Measurements from ENCODE around the gene HIPK2. TPM values are rescaled to one million over a fixed set of nuclear protein-coding genes. Genes with fewer than 3 reads are reported as not detected.

Gene HIPK2
- total and polyA plus RNA-seq, 2 experiments from 2014 or later: 7.3 to 16.9 TPM

DNA sequence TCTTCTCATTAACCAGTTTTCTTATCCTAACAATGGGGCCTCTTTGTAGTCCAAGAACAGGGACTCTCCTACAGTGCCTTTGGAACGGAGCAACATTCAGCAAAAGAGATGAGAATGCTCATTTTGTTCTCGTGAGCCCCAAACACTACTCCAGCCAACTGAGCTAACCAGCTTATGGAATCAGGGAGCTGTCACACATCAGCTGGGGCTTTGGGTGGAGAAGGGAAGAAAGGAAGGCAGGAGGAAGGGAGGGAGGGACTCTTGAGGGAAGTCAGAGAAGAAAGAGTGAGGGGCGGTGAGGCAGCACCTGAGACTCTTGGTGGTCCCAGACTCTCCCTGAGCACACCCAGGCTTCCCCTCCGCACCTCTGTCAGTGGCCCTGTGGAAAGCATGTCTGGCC is 131.2 kb downstream of the HIPK2 start:
- no peak overlapping the region for H3K27ac ChIP-seq (ENCODE audit: low read depth)
- no peak overlapping the region for H2AFZ ChIP-seq
- no peaks in the 10 kb centered on the region for H3K9me2 ChIP-seq (ENCODE audit: insufficient read depth)
- Mint-ChIP-seq H3K4me1 (peaks cover 34% of the 10 kb centered on the region), H3K27me3 (ENCODE audit: insufficient read depth, low read depth, poor library complexity) (peaks cover 13% of the 10 kb centered on the region), H3K9me3 (no peaks in the 10 kb centered on the region), H3K4me3 (no peak overlapping the region), H3K36me3 (ENCODE audit: low read depth) (no peaks in the 10 kb centered on the region), H3K27ac (no peak overlapping the region)
- H3K4me3 ChIP-seq: no peak overlapping the region
- no peaks in the 10 kb centered on the region for H3K36me3 ChIP-seq (ENCODE audit: insufficient read depth)
- no peak for ATAC-seq
- TF ChIP-seq, protein P1, sequence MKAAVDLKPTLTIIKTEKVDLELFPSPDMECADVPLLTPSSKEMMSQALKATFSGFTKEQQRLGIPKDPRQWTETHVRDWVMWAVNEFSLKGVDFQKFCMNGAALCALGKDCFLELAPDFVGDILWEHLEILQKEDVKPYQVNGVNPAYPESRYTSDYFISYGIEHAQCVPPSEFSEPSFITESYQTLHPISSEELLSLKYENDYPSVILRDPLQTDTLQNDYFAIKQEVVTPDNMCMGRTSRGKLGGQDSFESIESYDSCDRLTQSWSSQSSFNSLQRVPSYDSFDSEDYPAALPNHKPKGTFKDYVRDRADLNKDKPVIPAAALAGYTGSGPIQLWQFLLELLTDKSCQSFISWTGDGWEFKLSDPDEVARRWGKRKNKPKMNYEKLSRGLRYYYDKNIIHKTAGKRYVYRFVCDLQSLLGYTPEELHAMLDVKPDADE (IDR thresholded peaks at IDR 0.05): no peak
- TF ChIP-seq CREB1 (CRISPR knock-in tag; IDR thresholded peaks at IDR 0.05; ENCODE audit: low read depth) (no peak), POLR2AphosphoS5 (IDR thresholded peaks at IDR 0.05; ENCODE audit: low read depth) (no peak), EZH2phosphoT487 (IDR thresholded peaks at IDR 0.05; ENCODE audit: unreplicated experiment) (no peak), ZNF114 (CRISPR knock-in tag; IDR thresholded peaks at IDR 0.05) (no peak), NANOG (IDR thresholded peaks at IDR 0.05; ENCODE audit: borderline replicate concordance) (no peak), ZNF331 (CRISPR knock-in tag; IDR thresholded peaks at IDR 0.05; ENCODE audit: low read depth) (no peak), EZH2 (IDR thresholded peaks at IDR 0.05; ENCODE audit: low read depth, unreplicated experiment) (no peak), JUNB (IDR thresholded peaks at IDR 0.05; ENCODE audit: unreplicated experiment) (no peak), STAT1 (IDR thresholded peaks at IDR 0.05; ENCODE audit: unreplicated experiment) (no peak)
- TF ChIP-seq, protein P2, sequence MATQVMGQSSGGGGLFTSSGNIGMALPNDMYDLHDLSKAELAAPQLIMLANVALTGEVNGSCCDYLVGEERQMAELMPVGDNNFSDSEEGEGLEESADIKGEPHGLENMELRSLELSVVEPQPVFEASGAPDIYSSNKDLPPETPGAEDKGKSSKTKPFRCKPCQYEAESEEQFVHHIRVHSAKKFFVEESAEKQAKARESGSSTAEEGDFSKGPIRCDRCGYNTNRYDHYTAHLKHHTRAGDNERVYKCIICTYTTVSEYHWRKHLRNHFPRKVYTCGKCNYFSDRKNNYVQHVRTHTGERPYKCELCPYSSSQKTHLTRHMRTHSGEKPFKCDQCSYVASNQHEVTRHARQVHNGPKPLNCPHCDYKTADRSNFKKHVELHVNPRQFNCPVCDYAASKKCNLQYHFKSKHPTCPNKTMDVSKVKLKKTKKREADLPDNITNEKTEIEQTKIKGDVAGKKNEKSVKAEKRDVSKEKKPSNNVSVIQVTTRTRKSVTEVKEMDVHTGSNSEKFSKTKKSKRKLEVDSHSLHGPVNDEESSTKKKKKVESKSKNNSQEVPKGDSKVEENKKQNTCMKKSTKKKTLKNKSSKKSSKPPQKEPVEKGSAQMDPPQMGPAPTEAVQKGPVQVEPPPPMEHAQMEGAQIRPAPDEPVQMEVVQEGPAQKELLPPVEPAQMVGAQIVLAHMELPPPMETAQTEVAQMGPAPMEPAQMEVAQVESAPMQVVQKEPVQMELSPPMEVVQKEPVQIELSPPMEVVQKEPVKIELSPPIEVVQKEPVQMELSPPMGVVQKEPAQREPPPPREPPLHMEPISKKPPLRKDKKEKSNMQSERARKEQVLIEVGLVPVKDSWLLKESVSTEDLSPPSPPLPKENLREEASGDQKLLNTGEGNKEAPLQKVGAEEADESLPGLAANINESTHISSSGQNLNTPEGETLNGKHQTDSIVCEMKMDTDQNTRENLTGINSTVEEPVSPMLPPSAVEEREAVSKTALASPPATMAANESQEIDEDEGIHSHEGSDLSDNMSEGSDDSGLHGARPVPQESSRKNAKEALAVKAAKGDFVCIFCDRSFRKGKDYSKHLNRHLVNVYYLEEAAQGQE (IDR thresholded peaks at IDR 0.05; ENCODE audit: unreplicated experiment): no peak
- TF ChIP-seq, protein P3, sequence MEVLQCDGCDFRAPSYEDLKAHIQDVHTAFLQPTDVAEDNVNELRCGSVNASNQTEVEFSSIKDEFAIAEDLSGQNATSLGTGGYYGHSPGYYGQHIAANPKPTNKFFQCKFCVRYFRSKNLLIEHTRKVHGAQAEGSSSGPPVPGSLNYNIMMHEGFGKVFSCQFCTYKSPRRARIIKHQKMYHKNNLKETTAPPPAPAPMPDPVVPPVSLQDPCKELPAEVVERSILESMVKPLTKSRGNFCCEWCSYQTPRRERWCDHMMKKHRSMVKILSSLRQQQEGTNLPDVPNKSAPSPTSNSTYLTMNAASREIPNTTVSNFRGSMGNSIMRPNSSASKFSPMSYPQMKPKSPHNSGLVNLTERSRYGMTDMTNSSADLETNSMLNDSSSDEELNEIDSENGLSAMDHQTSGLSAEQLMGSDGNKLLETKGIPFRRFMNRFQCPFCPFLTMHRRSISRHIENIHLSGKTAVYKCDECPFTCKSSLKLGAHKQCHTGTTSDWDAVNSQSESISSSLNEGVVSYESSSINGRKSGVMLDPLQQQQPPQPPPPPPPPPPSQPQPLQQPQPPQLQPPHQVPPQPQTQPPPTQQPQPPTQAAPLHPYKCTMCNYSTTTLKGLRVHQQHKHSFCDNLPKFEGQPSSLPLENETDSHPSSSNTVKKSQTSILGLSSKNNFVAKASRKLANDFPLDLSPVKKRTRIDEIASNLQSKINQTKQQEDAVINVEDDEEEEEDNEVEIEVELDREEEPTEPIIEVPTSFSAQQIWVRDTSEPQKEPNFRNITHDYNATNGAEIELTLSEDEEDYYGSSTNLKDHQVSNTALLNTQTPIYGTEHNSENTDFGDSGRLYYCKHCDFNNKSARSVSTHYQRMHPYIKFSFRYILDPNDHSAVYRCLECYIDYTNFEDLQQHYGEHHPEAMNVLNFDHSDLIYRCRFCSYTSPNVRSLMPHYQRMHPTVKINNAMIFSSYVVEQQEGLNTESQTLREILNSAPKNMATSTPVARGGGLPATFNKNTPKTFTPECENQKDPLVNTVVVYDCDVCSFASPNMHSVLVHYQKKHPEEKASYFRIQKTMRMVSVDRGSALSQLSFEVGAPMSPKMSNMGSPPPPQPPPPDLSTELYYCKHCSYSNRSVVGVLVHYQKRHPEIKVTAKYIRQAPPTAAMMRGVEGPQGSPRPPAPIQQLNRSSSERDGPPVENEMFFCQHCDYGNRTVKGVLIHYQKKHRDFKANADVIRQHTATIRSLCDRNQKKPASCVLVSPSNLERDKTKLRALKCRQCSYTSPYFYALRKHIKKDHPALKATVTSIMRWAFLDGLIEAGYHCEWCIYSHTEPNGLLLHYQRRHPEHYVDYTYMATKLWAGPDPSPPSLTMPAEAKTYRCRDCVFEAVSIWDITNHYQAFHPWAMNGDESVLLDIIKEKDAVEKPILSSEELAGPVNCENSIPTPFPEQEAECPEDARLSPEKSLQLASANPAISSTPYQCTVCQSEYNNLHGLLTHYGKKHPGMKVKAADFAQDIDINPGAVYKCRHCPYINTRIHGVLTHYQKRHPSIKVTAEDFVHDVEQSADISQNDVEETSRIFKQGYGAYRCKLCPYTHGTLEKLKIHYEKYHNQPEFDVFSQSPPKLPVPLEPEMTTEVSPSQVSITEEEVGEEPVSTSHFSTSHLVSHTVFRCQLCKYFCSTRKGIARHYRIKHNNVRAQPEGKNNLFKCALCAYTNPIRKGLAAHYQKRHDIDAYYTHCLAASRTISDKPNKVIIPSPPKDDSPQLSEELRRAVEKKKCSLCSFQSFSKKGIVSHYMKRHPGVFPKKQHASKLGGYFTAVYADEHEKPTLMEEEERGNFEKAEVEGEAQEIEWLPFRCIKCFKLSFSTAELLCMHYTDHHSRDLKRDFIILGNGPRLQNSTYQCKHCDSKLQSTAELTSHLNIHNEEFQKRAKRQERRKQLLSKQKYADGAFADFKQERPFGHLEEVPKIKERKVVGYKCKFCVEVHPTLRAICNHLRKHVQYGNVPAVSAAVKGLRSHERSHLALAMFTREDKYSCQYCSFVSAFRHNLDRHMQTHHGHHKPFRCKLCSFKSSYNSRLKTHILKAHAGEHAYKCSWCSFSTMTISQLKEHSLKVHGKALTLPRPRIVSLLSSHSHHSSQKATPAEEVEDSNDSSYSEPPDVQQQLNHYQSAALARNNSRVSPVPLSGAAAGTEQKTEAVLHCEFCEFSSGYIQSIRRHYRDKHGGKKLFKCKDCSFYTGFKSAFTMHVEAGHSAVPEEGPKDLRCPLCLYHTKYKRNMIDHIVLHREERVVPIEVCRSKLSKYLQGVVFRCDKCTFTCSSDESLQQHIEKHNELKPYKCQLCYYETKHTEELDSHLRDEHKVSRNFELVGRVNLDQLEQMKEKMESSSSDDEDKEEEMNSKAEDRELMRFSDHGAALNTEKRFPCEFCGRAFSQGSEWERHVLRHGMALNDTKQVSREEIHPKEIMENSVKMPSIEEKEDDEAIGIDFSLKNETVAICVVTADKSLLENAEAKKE (CRISPR knock-in tag; IDR thresholded peaks at IDR 0.05): no peak
- TF ChIP-seq, protein P4, sequence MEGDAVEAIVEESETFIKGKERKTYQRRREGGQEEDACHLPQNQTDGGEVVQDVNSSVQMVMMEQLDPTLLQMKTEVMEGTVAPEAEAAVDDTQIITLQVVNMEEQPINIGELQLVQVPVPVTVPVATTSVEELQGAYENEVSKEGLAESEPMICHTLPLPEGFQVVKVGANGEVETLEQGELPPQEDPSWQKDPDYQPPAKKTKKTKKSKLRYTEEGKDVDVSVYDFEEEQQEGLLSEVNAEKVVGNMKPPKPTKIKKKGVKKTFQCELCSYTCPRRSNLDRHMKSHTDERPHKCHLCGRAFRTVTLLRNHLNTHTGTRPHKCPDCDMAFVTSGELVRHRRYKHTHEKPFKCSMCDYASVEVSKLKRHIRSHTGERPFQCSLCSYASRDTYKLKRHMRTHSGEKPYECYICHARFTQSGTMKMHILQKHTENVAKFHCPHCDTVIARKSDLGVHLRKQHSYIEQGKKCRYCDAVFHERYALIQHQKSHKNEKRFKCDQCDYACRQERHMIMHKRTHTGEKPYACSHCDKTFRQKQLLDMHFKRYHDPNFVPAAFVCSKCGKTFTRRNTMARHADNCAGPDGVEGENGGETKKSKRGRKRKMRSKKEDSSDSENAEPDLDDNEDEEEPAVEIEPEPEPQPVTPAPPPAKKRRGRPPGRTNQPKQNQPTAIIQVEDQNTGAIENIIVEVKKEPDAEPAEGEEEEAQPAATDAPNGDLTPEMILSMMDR (conservative IDR thresholded peaks at IDR 0.05; ENCODE audit: low read depth in 2 of 2): no peak
- no peak overlapping the region for H3K4me2 ChIP-seq
- H3K4me1 ChIP-seq (ENCODE audit: insufficient read depth): peaks cover 24% of the 10 kb centered on the region
- no peaks in the 10 kb centered on the region; the same call in 1 of the 2 replicates for H4K20me1 ChIP-seq (replicated peaks; ENCODE audit: insufficient read depth)
- H3F3A ChIP-seq (replicated peaks; ENCODE audit: low read depth): no peaks in the 10 kb centered on the region
- H3K27me3 ChIP-seq (ENCODE audit: insufficient read depth): no peaks in the 10 kb centered on the region
- no peaks in the 10 kb centered on the region for H3K79me2 ChIP-seq (replicated peaks; ENCODE audit: insufficient read depth)
- no peak for DNase-seq (ENCODE audit: low spot score)

Data from GM23338 (cell line).